ENCODE measurements around the gene GART. TPM values are rescaled to one million over a fixed set of nuclear protein-coding genes. Genes with fewer than 3 reads are reported as not detected.
A peak's percentile ranks its signal among the peaks of the same experiment; 100 is the strongest.
"Not testable (repeated sequence)": the region's sequence is repeated elsewhere in the genome, so short reads cannot be mapped to it uniquely, and the experiment has no call there.

The GART gene
- total RNA-seq, 2 donors from 2014 or later, result 161 to 187 TPM

DNA sequence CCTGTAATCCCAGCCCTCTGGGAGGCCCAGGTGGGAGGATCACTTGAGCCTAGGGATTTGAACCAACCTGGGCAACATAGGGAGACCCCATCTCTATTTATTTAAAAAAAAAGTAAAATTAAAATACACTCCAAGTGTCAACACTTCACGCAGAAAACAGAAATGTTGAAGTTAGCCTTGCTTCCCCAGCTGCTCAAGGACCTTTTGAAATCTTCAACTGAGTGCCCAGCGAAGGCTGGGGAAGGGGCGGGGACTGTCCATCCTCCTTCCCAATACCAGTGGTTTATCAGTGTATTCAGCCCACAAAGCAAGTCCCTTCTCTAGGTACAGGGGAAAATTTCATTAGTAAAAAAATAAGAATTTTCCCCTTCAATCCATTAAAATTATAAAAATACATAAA, 48.2 kb downstream of the GART start:
- ATAC-seq (no peak), DNase-seq (ENCODE audit: low spot score in 2 of 2) (no peak)
- Mint-ChIP-seq H3K36me3 (peaks cover 0 to 4% of the 10 kb centered on the region in 2 donors), H3K27ac (no peak overlapping the region), H3K9me3 (no peaks in the 10 kb centered on the region)

DNA sequence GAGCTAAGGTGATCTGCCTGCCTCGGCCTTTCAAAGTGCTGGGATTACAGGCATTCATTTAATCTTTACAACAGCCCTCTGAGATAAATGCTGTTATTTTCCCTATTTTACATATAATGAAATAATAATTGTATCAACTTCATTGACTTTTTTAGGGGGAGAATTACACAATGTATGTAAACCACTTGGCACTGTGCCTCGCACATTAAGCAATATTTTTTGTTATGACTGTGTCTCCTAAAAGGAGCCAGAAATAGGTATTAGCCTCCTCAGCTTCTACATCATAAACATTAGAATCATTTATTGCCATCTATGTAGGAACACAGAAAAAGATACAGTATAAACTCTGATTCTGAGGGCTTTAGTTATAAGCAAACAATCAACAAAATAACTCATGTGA, 49.3 kb downstream of the GART start:
- ATAC-seq (no peak), DNase-seq (ENCODE audit: low spot score in 2 of 2) (no peak)
- H3K27ac Mint-ChIP-seq, result peak overlapping the region in 1 of 2 donors; percentile 95
- no peaks in the 10 kb centered on the region for H3K9me3 Mint-ChIP-seq
- peaks cover 0 to 4% of the 10 kb centered on the region in 2 donors for H3K36me3 Mint-ChIP-seq

DNA sequence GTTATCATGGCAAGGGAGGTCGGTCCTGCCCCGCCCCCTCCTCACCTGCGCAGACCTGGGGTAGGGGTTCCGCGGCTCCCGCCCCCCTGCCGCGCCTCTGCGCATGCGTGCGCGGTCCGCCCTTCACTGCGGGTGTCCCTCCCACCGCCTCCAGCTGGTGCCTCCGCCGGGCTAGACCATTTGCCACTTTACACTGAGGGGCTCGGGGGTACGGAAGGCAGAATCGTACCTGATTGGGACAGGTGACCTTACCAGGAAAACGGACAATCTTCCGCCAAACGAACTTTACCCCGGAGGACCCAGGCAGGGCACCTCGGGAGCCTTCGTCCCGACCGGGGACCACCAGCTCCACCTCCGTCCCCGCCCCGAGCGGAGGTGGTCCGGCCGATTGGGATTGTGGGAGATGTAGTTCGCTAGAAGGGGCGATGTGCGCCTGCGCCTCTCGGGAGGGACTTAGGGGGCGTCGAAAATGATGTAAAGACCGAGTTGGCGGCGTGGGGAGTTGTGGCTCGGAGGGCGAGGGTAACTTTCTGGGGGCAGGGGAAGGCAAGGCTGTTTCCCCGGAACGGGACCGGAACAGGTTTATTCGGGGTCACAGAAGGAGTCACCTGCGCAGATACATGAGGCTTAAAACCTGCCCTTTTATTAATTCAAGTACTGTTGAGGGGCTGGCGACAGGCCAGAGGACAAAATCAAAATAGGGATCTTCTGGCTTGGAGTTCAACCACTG, 50.4 kb downstream of the GART start, which contains the start of gene DNAJC28:
Gene DNAJC28 (minus strand): TSS at position 344 of the 730 bp plus-strand sequence. CDS start 2,323 bp downstream, outside the sequence.
- peak; percentile 91 to 93 for DNase-seq (ENCODE audit: low spot score in 2 of 2)
- ATAC-seq, result peak; percentile 98 to 99
- Mint-ChIP-seq H3K9me3 (no peaks in the 10 kb centered on the region), H3K27ac (peak within 1 kb of the TSS; percentile 95 to 96), H3K36me3 (peaks cover 0 to 4% of the 10 kb centered on the region in 2 donors)

DNA sequence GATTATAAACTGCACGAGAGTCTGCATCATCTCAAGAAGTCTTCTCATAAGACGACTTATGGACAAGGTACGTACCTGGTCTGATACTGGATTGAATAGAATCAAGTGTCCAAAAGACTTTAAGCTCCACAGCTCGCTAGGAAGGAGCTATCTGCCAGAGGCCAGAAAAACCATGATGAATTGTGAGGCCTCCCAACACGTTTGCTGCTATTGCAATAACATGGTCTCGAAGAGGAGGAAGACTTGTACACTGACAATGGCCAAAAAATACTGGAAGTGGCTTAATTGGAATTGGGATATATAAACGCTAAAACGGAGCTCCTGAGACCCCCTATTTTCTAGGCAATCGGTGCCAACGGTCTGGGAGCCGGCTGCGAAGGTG, 50.9 kb downstream of the GART start:
- Mint-ChIP-seq H3K9me3 (no peaks in the 10 kb centered on the region), H3K27ac (peak overlapping the region; percentile 95 to 96), H3K36me3 (peaks cover 0 to 4% of the 10 kb centered on the region in 2 donors)
- ATAC-seq, result no peak
- DNase-seq (ENCODE audit: low spot score in 2 of 2), result peak in 1 of 2 donors; percentile 7

DNA sequence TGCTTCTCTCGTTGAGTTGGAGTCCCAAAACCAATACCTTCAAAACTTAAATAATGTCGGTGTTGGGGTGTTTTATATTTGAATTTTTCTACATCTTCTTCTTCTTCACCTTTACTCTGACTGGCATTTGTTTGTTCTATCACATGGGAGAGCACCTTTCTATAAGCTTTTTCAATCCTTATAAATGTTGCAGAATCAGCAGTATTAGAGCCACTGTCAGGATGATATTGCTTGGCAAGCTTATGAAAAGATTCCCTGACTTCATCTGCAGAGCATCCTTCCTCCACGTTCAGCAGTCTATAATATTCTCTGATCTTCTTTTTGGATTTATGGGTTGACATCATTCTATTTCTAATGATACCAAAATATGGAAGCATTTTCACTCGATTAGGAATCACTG, 53.0 kb downstream of the GART start:
- no peaks in the 10 kb centered on the region for H3K9me3 Mint-ChIP-seq
- H3K27ac Mint-ChIP-seq, result no peak overlapping the region
- no peak for DNase-seq (ENCODE audit: low spot score in 2 of 2)
- peaks cover 0 to 4% of the 10 kb centered on the region in 2 donors for H3K36me3 Mint-ChIP-seq
- ATAC-seq, result no peak

DNA sequence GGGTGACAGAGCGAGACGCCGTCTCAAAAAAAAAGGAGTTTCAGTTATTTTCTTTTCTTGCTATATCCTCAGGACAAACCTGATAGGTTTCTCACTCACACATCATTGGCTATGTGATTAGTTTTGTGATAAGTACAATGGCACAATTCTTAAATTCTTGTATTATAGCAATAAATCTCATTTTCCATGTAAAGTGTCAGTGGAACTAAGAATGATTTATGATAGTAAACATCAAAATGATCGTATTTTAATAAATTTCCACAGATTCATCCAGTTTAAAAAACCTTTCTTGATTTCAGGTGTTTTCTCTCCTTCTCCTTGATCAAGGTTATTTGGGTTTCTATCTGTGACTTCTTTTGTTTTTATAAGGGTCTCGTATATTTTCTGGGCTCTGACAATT, 53.9 kb downstream of the GART start:
- DNase-seq (ENCODE audit: low spot score in 2 of 2) (no peak), ATAC-seq (no peak)
- Mint-ChIP-seq H3K27ac (no peak overlapping the region), H3K36me3 (peaks cover 0 to 4% of the 10 kb centered on the region in 2 donors), H3K9me3 (no peaks in the 10 kb centered on the region)

DNA sequence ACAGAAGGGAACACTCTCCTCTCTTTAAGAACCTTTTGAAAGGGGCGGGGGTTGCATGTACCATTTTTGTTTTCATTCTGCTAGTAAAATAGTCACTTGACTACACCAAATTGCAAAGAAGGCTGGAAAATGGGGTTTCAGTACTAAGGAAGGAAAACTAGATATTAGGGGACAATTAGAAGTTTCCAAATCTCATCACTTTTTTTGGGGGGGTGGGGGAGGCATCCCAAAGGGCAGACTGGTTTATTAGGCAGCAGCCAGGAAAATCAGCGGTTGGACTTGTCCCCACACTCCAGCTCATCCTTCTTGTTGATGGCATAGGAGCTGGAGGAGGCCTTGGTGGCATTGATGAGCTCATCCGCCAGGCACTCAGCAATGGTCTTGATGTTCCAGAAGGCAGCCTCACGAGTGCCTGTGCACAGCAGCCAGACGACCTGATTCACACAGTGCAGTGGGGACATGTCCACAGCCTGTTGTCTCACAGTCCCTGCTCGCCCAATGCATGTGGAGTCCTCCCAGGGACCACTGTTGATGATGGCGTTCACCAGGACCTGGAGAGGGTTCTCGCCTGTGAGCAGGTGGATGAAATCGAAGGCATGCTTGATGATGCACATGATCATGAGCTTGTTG, 60.5 kb downstream of the GART start:
- H3K36me3 Mint-ChIP-seq, result no peaks in the 10 kb centered on the region
- ATAC-seq (no peak), DNase-seq (ENCODE audit: low spot score in 2 of 2) (no peak)
- H3K9me3 Mint-ChIP-seq, result no peaks in the 10 kb centered on the region
- peak overlapping the region in 1 of 2 donors; percentile 87 for H3K27ac Mint-ChIP-seq

DNA sequence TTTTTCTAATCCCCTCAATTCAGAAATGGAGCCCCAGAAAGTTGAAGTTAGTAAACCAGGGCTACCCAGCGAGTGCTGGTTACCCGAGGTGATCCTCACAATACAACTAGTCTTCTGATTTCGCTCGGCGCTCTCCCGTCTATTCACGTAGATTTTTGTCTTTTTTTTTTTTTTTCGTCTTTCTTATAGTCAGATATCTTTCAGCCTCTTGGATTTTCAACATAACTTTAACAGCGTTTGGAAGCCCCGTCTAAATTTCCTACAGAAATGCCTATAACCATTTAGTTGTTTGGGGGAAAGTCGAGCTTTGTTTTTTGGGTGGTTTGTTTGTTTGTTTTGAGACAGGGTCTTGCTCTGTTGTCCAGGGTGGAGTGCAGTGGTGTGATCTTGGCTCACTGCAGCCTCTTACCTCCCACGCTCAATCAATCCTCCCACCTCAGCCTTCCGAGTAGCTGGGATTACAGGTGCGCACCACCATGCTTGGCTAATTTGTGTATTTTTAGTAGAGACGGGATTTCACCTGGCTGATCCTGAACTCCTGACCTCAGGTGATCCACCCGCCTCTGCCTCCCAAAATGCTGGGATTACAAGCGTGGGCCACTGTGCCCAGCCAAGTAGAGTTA, 61.3 kb downstream of the GART start:
- ATAC-seq (no peak), DNase-seq (ENCODE audit: low spot score in 2 of 2) (no peak)
- Mint-ChIP-seq H3K36me3 (no peaks in the 10 kb centered on the region), H3K9me3 (no peaks in the 10 kb centered on the region), H3K27ac (peak overlapping the region; percentile 87 to 89)

DNA sequence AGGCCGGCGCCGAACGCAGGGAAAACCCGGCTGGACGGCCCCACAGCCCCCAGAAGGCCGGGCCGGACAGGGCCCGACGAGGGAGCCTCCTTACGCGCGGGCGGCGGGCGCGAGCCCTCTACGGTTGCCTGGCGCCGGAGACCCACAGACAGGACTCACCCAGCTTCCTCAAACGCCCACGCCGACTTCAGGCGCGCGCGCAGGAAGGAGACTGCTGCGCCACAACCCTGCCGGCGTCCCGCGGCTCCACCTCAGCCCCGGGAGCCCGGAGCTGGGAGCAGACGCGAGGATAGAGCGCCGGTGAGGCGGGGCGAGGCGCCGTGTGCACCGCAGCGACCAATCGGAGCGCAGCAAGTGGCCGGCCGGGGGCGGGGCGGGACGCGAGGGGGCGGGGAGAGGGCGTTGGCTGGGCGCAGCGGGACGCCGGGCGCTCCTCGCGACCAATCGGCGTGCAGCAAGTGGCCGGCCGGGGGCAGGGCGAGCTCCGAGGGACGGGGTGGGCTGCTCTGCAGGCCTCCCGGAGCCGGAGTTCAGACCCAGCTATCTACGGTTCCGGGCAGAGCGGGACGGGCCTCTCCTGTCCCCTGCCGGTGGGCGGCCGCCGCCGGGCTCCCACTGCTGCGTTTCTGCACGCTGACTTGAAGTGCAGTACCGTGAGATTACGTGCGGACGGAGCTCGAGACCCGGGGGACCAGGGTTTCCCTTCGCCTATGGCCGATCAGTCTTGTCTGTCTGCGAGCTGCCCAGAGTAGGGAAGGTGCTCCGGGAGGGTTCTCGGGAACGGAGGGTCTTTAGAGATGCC, 62.0 kb downstream of the GART start, which contains the start of gene TMEM50B:
Gene TMEM50B (minus strand): TSS at position 296 of the 802 bp plus-strand sequence. CDS start 11,089 bp downstream, outside the sequence.
- no peaks in the 10 kb centered on the region for H3K36me3 Mint-ChIP-seq
- H3K9me3 Mint-ChIP-seq, result no peaks in the 10 kb centered on the region

DNA sequence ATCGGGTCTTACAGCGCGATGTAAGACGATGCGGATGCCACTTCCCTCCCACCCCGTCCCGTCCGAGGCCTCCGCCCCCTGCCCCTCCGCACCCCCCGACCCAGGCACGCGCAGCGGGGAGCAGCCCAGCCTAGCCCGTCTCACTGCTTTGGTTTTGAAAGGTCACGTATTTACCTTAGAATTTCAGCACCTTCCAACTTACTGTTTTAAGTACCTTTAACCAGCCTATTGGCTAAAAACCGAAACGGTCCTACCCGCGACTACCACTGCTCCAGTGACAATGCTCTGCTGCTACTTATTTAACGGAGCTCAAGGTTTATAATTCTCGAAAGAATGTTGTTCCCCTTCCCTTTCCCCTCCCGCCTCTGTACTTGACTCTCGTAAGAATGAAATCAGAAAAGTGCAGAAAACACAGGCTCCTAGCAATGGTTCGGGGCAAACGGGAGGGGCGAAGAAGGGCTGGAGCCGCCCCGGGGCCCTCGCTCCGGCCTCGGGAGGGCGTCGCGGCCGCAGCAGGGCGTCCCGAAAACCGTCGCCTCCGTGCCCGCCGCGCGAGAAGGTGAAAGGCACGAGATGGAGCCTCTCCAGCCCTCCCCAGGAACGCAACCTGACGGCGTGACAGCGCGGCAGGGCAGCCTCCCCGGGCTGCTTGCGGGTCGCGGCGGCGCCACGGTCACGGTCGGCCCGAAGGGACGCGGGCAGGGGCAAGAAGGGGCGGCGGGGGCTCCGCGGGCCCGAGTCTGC, 62.8 kb downstream of the GART start:
- Mint-ChIP-seq H3K36me3 (no peaks in the 10 kb centered on the region), H3K27ac (peak overlapping the region; percentile 77 to 87), H3K9me3 (no peaks in the 10 kb centered on the region)
- DNase-seq (ENCODE audit: low spot score in 2 of 2) (peak in 1 of 2 donors; percentile 48), ATAC-seq (peak; percentile 13 to 23)

More for the DNA sequence above, 62.0 kb downstream of the GART start, which contains the start of gene TMEM50B:
- peak; percentile 96 to 97 for ATAC-seq
- DNase-seq (ENCODE audit: low spot score in 2 of 2), result peak; percentile 96 to 98
- peak within 1 kb of the TSS; percentile 87 to 89 for H3K27ac Mint-ChIP-seq

DNA sequence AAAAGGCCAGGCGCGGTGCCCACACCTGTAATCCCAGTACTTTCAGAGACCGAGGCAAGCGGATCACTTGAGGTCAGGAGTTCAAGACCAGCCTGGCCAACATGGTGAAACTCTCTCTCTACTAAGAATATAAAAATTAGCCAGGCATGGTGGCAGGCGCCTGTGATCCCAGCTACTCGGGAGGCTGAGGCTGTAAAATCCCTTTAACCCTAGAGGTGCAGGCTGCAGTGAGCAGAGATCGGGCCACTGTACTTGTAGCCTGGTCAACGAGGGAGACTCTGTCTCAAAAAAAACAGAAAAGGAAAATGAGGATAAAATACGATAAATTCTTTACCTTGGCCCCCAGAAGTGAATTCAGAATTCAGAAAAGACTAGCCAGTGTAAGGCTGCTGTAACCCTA, 63.7 kb downstream of the GART start:
- Mint-ChIP-seq H3K9me3 (no peaks in the 10 kb centered on the region), H3K36me3 (no peaks in the 10 kb centered on the region), H3K27ac (peak overlapping the region; percentile 81 to 87)
- ATAC-seq (no peak), DNase-seq (ENCODE audit: low spot score in 2 of 2) (no peak)

DNA sequence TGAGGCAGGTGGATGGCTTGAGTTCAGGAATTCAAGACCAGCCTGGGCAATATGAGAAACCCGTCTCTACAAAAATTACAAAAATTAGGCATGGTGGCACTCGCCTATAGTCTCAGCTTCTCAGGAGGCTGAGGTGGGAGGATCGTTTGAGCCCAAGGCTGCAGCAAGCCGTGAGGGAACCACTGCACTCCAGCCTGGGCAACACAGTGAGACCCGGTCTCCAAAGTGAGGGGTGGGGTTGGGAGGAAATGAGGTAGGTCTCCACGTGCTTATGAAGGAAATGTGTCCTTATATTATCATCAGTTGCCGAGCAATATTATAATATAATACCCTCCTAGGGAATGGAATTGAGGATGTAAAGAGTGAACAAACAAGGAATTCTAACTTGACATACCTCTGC, 64.9 kb downstream of the GART start:
- Mint-ChIP-seq H3K36me3 (no peaks in the 10 kb centered on the region), H3K9me3 (no peaks in the 10 kb centered on the region), H3K27ac (no peak overlapping the region)
- ATAC-seq, result no peak
- DNase-seq (ENCODE audit: low spot score in 2 of 2), result no peak

DNA sequence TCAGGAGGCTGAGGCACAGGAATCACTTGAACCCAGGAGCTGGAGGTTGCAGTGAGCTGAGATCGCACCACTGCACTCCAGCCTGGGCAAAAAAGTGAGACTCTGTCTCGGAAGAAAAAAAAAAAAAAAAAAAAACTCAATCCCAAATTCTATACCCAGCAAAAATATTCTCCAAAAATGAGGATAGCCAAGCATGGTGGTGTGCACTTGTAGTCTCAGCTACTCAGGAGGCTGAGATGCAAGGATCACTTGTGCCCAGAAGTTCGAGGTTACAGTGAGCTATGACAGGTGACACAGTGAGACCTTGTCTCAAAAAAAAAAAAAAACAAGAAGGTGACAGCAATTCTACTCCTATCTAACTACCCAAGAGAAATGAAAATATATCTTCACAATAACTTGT, 68.6 kb downstream of the GART start:
- H3K9me3 Mint-ChIP-seq, result no peaks in the 10 kb centered on the region
- no peak for DNase-seq (ENCODE audit: low spot score in 2 of 2)
- no peak overlapping the region for H3K27ac Mint-ChIP-seq
- ATAC-seq, result no peak
- no peaks in the 10 kb centered on the region for H3K36me3 Mint-ChIP-seq

DNA sequence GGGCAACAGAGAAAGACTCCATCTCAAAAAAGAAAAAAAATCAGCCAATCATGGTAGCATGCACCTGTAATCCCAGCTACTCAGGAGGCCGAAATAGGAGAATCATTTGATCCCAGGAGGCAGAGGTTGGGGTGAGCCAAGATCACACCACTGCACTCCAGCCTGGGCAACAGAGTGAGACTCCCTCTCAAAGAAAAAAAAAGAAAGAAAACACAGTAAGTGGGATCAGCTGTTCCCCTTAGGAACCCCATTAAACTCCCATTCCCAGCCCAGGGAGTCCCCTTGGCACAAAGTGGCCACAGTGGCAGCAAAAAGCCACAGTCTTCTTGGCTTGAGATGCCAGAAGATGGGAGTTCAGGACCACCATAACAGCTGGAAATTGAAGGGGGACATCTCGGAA, 71.2 kb downstream of the GART start:
- Mint-ChIP-seq H3K36me3 (no peaks in the 10 kb centered on the region), H3K27ac (no peak overlapping the region), H3K9me3 (no peaks in the 10 kb centered on the region)
- DNase-seq (ENCODE audit: low spot score in 2 of 2) (no peak), ATAC-seq (no peak)

DNA sequence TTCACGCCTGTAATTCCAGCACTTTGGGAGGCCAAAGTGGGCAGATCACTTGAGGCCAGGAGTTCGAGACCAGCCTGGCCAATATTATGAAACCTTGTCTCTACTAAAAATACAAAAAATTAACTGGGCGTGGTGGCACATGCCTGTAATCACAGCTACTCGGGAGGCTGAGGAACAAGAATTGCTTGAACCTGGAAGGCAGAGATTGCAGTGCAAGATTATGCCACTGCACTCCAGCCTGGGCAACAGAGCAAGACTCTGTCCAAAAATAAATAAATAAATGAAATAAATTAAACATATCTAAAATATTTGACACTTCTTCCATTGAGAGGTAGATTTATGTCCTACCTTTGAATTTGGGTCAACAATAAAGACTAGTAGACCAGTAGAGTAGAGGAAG, 72.7 kb downstream of the GART start:
- DNase-seq (ENCODE audit: low spot score in 2 of 2); ATAC-seq; H3K27ac Mint-ChIP-seq; H3K9me3 Mint-ChIP-seq; H3K36me3 Mint-ChIP-seq: not testable (repeated sequence)

All from activated naive CD4-positive, alpha-beta T cell treated with anti-CD3 and anti-CD28 coated beads, Interleukin-2, amount 50 U/mL, for 72 hours (primary cell).